Measurements from ENCODE around the gene BGN. TPM values are rescaled to one million over a fixed set of nuclear protein-coding genes. Genes with fewer than 3 reads are reported as not detected.

The BGN gene
- total RNA-seq: 1.9 TPM

- no peak for DNase-seq
Measured at GRCh38 chrX:153494541-153495361, at the start of gene BGN. Gene BGN, plus strand, starts transcription at chrX:153494980. Its CDS starts 9,652 bp downstream, at chrX:153504632.

- DNase-seq: no peak
Measured at GRCh38 chrX:153445106-153445855, 49.5 kb upstream of the BGN start.

GRCh38 chrX:153445856-153446635, 48.7 kb upstream of the BGN start, which contains the start of gene TREX2:
Gene TREX2, minus strand, starts transcription at chrX:153446056. Its CDS starts 626 bp downstream, at chrX:153445430.
- DNase-seq: no peak

GRCh38 chrX:153446636-153446936, 48.2 kb upstream of the BGN start:
- DNase-seq: no peak

- DNase-seq: no peak
Measured at GRCh38 chrX:153446950-153447580, 47.7 kb upstream of the BGN start.

GRCh38 chrX:153447581-153447960, 47.2 kb upstream of the BGN start:
- DNase-seq: no peak

- no peak for DNase-seq
Measured at GRCh38 chrX:153448556-153449367, 46.0 kb upstream of the BGN start.

- no peak for DNase-seq
Measured at GRCh38 chrX:153449368-153450113, 45.2 kb upstream of the BGN start.

GRCh38 chrX:153450114-153450948, 44.4 kb upstream of the BGN start:
- DNase-seq: no peak

GRCh38 chrX:153450949-153451277, 43.9 kb upstream of the BGN start:
- DNase-seq: no peak

GRCh38 chrX:153454901-153455550, 39.8 kb upstream of the BGN start:
- no peak for DNase-seq

GRCh38 chrX:153455571-153455970, 39.2 kb upstream of the BGN start:
- DNase-seq: no peak

GRCh38 chrX:153456161-153456560, 38.6 kb upstream of the BGN start:
- DNase-seq: peak; percentile 30

- no peak for DNase-seq
Measured at GRCh38 chrX:153456704-153457103, 38.1 kb upstream of the BGN start.

GRCh38 chrX:153457136-153457825, 37.5 kb upstream of the BGN start:
- no peak for DNase-seq

- no peak for DNase-seq
Measured at GRCh38 chrX:153457827-153458466, 36.8 kb upstream of the BGN start.

GRCh38 chrX:153458476-153458875, 36.3 kb upstream of the BGN start:
- no peak for DNase-seq

GRCh38 chrX:153459986-153460385, 34.8 kb upstream of the BGN start:
- DNase-seq: no peak
